Measurements from ENCODE around the gene ADAMTSL1. TPM values are rescaled to one million over a fixed set of nuclear protein-coding genes. Genes with fewer than 3 reads are reported as not detected.

Gene ADAMTSL1
- total and polyA plus RNA-seq, 5 experiments from 2014 or later = not detected

- no peak for ATAC-seq
- POLR2A ChIA-PET = no interaction called here
- H3K4me3 Mint-ChIP-seq = no peak overlapping the region
- DNase-seq = no peak
- no peaks in the 10 kb centered on the region for H3K4me1 Mint-ChIP-seq
- peaks cover 0 to 2% (median 0%) of the 10 kb centered on the region in 5 donors for H3K27me3 Mint-ChIP-seq
- H3K9me3 Mint-ChIP-seq = peaks cover 0 to 10% (median 2%) of the 10 kb centered on the region in 9 donors
- H3K27ac Mint-ChIP-seq = no peak overlapping the region
- no peaks in the 10 kb centered on the region for H3K36me3 Mint-ChIP-seq
Measured at GRCh38 chr9:18516965-18517364, 43.0 kb downstream of the ADAMTSL1 start.

GRCh38 chr9:18520416-18521047, 46.6 kb downstream of the ADAMTSL1 start:
- no peaks in the 10 kb centered on the region for H3K36me3 Mint-ChIP-seq
- no peak for DNase-seq
- no peak overlapping the region for H3K4me3 Mint-ChIP-seq
- no peak overlapping the region for H3K27ac Mint-ChIP-seq
- no peak for ATAC-seq
- peaks cover 0 to 17% (median 2%) of the 10 kb centered on the region in 9 donors for H3K9me3 Mint-ChIP-seq
- peaks cover 0 to 4% (median 0%) of the 10 kb centered on the region in 5 donors for H3K27me3 Mint-ChIP-seq
- H3K4me1 Mint-ChIP-seq = no peaks in the 10 kb centered on the region
- POLR2A ChIA-PET = no interaction called here

GRCh38 chr9:18526685-18527084, 52.7 kb downstream of the ADAMTSL1 start:
- ATAC-seq (no peak), DNase-seq (no peak)
- H3K27me3 Mint-ChIP-seq = peaks cover 0 to 11% (median 5%) of the 10 kb centered on the region in 5 donors
- H3K36me3 Mint-ChIP-seq = peaks cover 0 to 1% (median 0%) of the 10 kb centered on the region in 3 donors
- no peaks in the 10 kb centered on the region for H3K4me1 Mint-ChIP-seq
- H3K27ac Mint-ChIP-seq = no peak overlapping the region
- no peak overlapping the region for H3K4me3 Mint-ChIP-seq
- POLR2A ChIA-PET = no interaction called here
- H3K9me3 Mint-ChIP-seq = peaks cover 0 to 10% (median 5%) of the 10 kb centered on the region in 9 donors

- ATAC-seq = no peak
- Mint-ChIP-seq H3K4me3 (no peak overlapping the region), H3K9me3 (peaks cover 21 to 30% (median 25%) of the 10 kb centered on the region in 9 donors), H3K27me3 (peaks cover 0 to 11% (median 5%) of the 10 kb centered on the region in 5 donors), H3K27ac (no peak overlapping the region), H3K4me1 (no peaks in the 10 kb centered on the region), H3K36me3 (peaks cover 0 to 21% (median 10%) of the 10 kb centered on the region in 3 donors)
- DNase-seq = no peak
- POLR2A ChIA-PET = no interaction called here
Measured at GRCh38 chr9:18531136-18532065, 57.4 kb downstream of the ADAMTSL1 start.

- Mint-ChIP-seq H3K27ac (no peak overlapping the region), H3K9me3 (peaks cover 22 to 42% (median 30%) of the 10 kb centered on the region in 9 donors), H3K4me1 (no peaks in the 10 kb centered on the region), H3K36me3 (peaks cover 0 to 26% (median 8%) of the 10 kb centered on the region in 3 donors), H3K27me3 (peaks cover 0 to 16% (median 2%) of the 10 kb centered on the region in 5 donors), H3K4me3 (no peak overlapping the region)
- no peak for ATAC-seq
- DNase-seq = no peak
- POLR2A ChIA-PET = no interaction called here
Measured at GRCh38 chr9:18534611-18535010, 60.7 kb downstream of the ADAMTSL1 start.

GRCh38 chr9:18536554-18536953, 62.6 kb downstream of the ADAMTSL1 start:
- Mint-ChIP-seq H3K36me3 (peaks cover 0 to 26% (median 8%) of the 10 kb centered on the region in 3 donors), H3K27me3 (peaks cover 0 to 16% (median 4%) of the 10 kb centered on the region in 5 donors), H3K4me1 (no peaks in the 10 kb centered on the region), H3K27ac (no peak overlapping the region), H3K4me3 (no peak overlapping the region), H3K9me3 (peaks cover 22 to 42% (median 30%) of the 10 kb centered on the region in 9 donors)
- DNase-seq (no peak), ATAC-seq (no peak)
- POLR2A ChIA-PET = no interaction called here

GRCh38 chr9:18539203-18539693, 65.3 kb downstream of the ADAMTSL1 start:
- POLR2A ChIA-PET = no interaction called here
- peaks cover 12 to 33% (median 20%) of the 10 kb centered on the region in 9 donors for H3K9me3 Mint-ChIP-seq
- no peak overlapping the region for H3K4me3 Mint-ChIP-seq
- peaks cover 0 to 16% (median 2%) of the 10 kb centered on the region in 5 donors for H3K27me3 Mint-ChIP-seq
- ATAC-seq = no peak
- DNase-seq = no peak
- no peaks in the 10 kb centered on the region for H3K4me1 Mint-ChIP-seq
- no peak overlapping the region for H3K27ac Mint-ChIP-seq
- peaks cover 0 to 17% (median 8%) of the 10 kb centered on the region in 3 donors for H3K36me3 Mint-ChIP-seq

GRCh38 chr9:18542837-18543405, 69.0 kb downstream of the ADAMTSL1 start:
- ATAC-seq = no peak

GRCh38 chr9:18543406-18544192, 69.6 kb downstream of the ADAMTSL1 start:
- POLR2A ChIA-PET = no interaction called here
- H3K36me3 Mint-ChIP-seq = no peaks in the 10 kb centered on the region
- DNase-seq = no peak

More at GRCh38 chr9:18542837-18543405, 69.0 kb downstream of the ADAMTSL1 start:
- Mint-ChIP-seq H3K36me3 (no peaks in the 10 kb centered on the region), H3K27me3 (peaks cover 0 to 4% (median 2%) of the 10 kb centered on the region in 5 donors), H3K9me3 (peaks cover 0 to 8% (median 3%) of the 10 kb centered on the region in 9 donors), H3K27ac (no peak overlapping the region), H3K4me1 (no peaks in the 10 kb centered on the region), H3K4me3 (no peak overlapping the region)
- no peak for DNase-seq
- POLR2A ChIA-PET = no interaction called here

GRCh38 chr9:18544456-18544855, 70.5 kb downstream of the ADAMTSL1 start:
- Mint-ChIP-seq H3K27me3 (peaks cover 0 to 2% (median 0%) of the 10 kb centered on the region in 5 donors), H3K4me3 (no peak overlapping the region), H3K36me3 (no peaks in the 10 kb centered on the region), H3K9me3 (peaks cover 0 to 6% (median 0%) of the 10 kb centered on the region in 9 donors), H3K4me1 (no peaks in the 10 kb centered on the region), H3K27ac (no peak overlapping the region)
- ATAC-seq (no peak), DNase-seq (no peak)
- POLR2A ChIA-PET = no interaction called here

More at GRCh38 chr9:18543406-18544192, 69.6 kb downstream of the ADAMTSL1 start:
- Mint-ChIP-seq H3K4me1 (no peaks in the 10 kb centered on the region), H3K9me3 (peaks cover 0 to 6% (median 0%) of the 10 kb centered on the region in 9 donors), H3K4me3 (no peak overlapping the region), H3K27me3 (peaks cover 0 to 2% (median 0%) of the 10 kb centered on the region in 5 donors), H3K27ac (no peak overlapping the region)
- ATAC-seq = no peak

GRCh38 chr9:18545636-18546360, 71.8 kb downstream of the ADAMTSL1 start:
- DNase-seq (no peak), ATAC-seq (no peak)
- no peaks in the 10 kb centered on the region for H3K4me1 Mint-ChIP-seq
- no peaks in the 10 kb centered on the region for H3K9me3 Mint-ChIP-seq
- H3K27me3 Mint-ChIP-seq = peaks cover 0 to 2% (median 0%) of the 10 kb centered on the region in 5 donors
- no peak overlapping the region for H3K27ac Mint-ChIP-seq
- POLR2A ChIA-PET = no interaction called here
- H3K36me3 Mint-ChIP-seq = no peaks in the 10 kb centered on the region
- no peak overlapping the region for H3K4me3 Mint-ChIP-seq

Data from naive thymus-derived CD8-positive, alpha-beta T cell (primary cell).